Right lobe of liver (tissue), 4 donors: Measurements from ENCODE around the gene TYW5.

ENCODE experiments used
- CTCF ChIP-seq, 4 donors: fragments of 200-600 bp in 3 of 4; fragments of 450-650 bp in 1 of 4; IDR thresholded peaks; one replicate each; pipeline versions ENCODE4 v1.5.1 to v1.8.0; 2016 to 2022; ENCODE audit warnings: antibody characterized with exemption in 4 of 4, mild to moderate bottlenecking in 2 of 4
- POLR2A ChIP-seq: fragments of 450-650 bp; IDR thresholded peaks from one replicate; pipeline ENCODE4 v1.6.1; 2017; ENCODE audit warnings: antibody characterized with exemption, mild to moderate bottlenecking
- donor health status: DM: no; HTN: no; CAD: no.
- donor health status: DM: no; HTN: no; CAD: no.
- donor health status: DM: no; HTN: yes; CAD: no.

- TF ChIP-seq CTCF (IDR thresholded peaks at IDR 0.05) (no peak), POLR2A (no peak)
Observed at GRCh38 chr2:199994371-199994770, 39.1 kb upstream of the TYW5 start.
